Measurements from ENCODE around the gene DCUN1D1. TPM values are rescaled to one million over a fixed set of nuclear protein-coding genes. Genes with fewer than 3 reads are reported as not detected.
A peak's percentile ranks its signal among the peaks of the same experiment; 100 is the strongest.

DCUN1D1 gene
- total RNA-seq, 1 experiment from 2014 or later = 71.7 TPM

- Histone ChIP-seq H3K18ac (ENCODE audit: insufficient read length, low read depth, low read length) (no peak overlapping the region), H2BK12ac (ENCODE audit: insufficient read length, low read depth, low read length) (no peak overlapping the region), H4K20me1 (ENCODE audit: control insufficient read depth, insufficient read depth, insufficient read length) (no peaks in the 10 kb centered on the region), H3K4me2 (ENCODE audit: insufficient read depth, insufficient read length, low read length) (no peak overlapping the region), H3K23me2 (ENCODE audit: insufficient read length, low read depth, low read length, poor library complexity, severe bottlenecking) (no peaks in the 10 kb centered on the region), H2BK15ac (ENCODE audit: low read depth, low read length) (no peak overlapping the region), H3K79me2 (ENCODE audit: insufficient read depth, low read length) (peaks cover 20% of the 10 kb centered on the region), H4K8ac (replicated peaks; ENCODE audit: insufficient read length, low read depth, low read length) (no peak overlapping the region), H3K14ac (ENCODE audit: insufficient read depth, low read length) (no peak overlapping the region), H2BK20ac (ENCODE audit: low read depth, low read length, poor library complexity, severe bottlenecking) (no peak overlapping the region), H3K79me1 (ENCODE audit: insufficient read depth, low read depth, low read length, poor library complexity, severe bottlenecking) (peaks cover 5% of the 10 kb centered on the region), H3K4ac (ENCODE audit: low read depth, low read length) (no peak overlapping the region), H3K9ac (ENCODE audit: extremely low read depth, insufficient read length, low read length) (no peak overlapping the region), H4K91ac (ENCODE audit: insufficient read length, low read depth, low read length) (no peak overlapping the region), H4K5ac (ENCODE audit: insufficient read length, low read depth, low read length) (no peak overlapping the region), H3K27ac (ENCODE audit: insufficient read length, low read depth, low read length) (no peak overlapping the region), H3K56ac (ENCODE audit: insufficient read length, low read depth, low read length) (no peak overlapping the region), H3T11ph (ENCODE audit: low read length) (no peak overlapping the region), H3K4me1 (ENCODE audit: insufficient read depth, low read length) (no peaks in the 10 kb centered on the region; the same call in 1 of the 2 replicates), H2BK120ac (ENCODE audit: low read depth, low read length, poor library complexity, severe bottlenecking) (no peak overlapping the region), H3K9me3 (ENCODE audit: control insufficient read depth, low read depth, low read length) (no peaks in the 10 kb centered on the region), H2AFZ (ENCODE audit: low read length) (no peak overlapping the region), H2AK5ac (ENCODE audit: insufficient read length, low read length) (no peak overlapping the region), H3K27me3 (ENCODE audit: insufficient read depth, low read length) (no peaks in the 10 kb centered on the region), H3K23ac (ENCODE audit: insufficient read length, low read depth, low read length) (no peak overlapping the region), H2BK5ac (ENCODE audit: insufficient read length, low read length) (no peak overlapping the region)
- H3K27ac Mint-ChIP-seq = peak overlapping the region in 2 of 3 experiments; percentile 68 to 84; a peak in 2 of 7 replicates
- H3K9me3 Mint-ChIP-seq = no peaks in the 10 kb centered on the region
- no peaks in the 10 kb centered on the region for H3K27me3 Mint-ChIP-seq (ENCODE audit: low read depth)
- no CpG with 5 or more reads among the region's 7 CpGs for WGBS (ENCODE audit: extremely low coverage, insufficient read length, low lambda C conversion rate)
- H3K36me3 Mint-ChIP-seq (ENCODE audit: insufficient read depth in 1 of 3, low read depth in 3 of 3) = peaks cover 0 to under 1% (median 0%) of the 10 kb centered on the region in 3 experiments; a peak in 2 of 7 replicates
- TF ChIP-seq, protein P1, sequence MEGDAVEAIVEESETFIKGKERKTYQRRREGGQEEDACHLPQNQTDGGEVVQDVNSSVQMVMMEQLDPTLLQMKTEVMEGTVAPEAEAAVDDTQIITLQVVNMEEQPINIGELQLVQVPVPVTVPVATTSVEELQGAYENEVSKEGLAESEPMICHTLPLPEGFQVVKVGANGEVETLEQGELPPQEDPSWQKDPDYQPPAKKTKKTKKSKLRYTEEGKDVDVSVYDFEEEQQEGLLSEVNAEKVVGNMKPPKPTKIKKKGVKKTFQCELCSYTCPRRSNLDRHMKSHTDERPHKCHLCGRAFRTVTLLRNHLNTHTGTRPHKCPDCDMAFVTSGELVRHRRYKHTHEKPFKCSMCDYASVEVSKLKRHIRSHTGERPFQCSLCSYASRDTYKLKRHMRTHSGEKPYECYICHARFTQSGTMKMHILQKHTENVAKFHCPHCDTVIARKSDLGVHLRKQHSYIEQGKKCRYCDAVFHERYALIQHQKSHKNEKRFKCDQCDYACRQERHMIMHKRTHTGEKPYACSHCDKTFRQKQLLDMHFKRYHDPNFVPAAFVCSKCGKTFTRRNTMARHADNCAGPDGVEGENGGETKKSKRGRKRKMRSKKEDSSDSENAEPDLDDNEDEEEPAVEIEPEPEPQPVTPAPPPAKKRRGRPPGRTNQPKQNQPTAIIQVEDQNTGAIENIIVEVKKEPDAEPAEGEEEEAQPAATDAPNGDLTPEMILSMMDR (conservative IDR thresholded peaks at IDR 0.05) = no peak
- DNase-seq = no peak
- H3K4me3 Mint-ChIP-seq = no peak overlapping the region
- H3K4me1 Mint-ChIP-seq = peaks cover 29 to 34% of the 10 kb centered on the region in 2 experiments
Measured at GRCh38 chr3:182969853-182970252, 10.5 kb downstream of the DCUN1D1 start.
